MM.1S (cell line): ENCODE measurements around the gene ADGRV1.
A peak's percentile ranks its signal among the peaks of the same experiment; 100 is the strongest.

Source experiments
- DNase-seq: peaks from one replicate; pipeline ENCODE4 v3.0.0-alpha.2; 2015
- H2AFZ ChIP-seq: fragments of 300-600 bp; sonication (generic); 2 replicates; pipeline ENCODE4 v1.6.0; 2016; ENCODE audit warnings: antibody characterized with exemption, low read length
- H3F3A ChIP-seq: fragments of 300-600 bp; sonication (generic); 2 replicates; pipeline ENCODE4 v1.6.1; 2016; ENCODE audit warnings: mild to moderate bottlenecking, antibody characterized with exemption, low read length, moderate library complexity, mixed read lengths; ENCODE audit not compliant: insufficient read depth
- H3K27ac ChIP-seq: fragments of 300-600 bp; sonication (generic); 2 replicates; pipeline ENCODE4 v1.5.1; 2016; ENCODE audit warnings: mild to moderate bottlenecking, low read length
- H3K27me3 ChIP-seq: fragments of 300-600 bp; sonication (generic); replicated peaks from 2 replicates; pipeline ENCODE4 v1.6.0; 2016; ENCODE audit warnings: low read length; ENCODE audit not compliant: insufficient read depth
- H3K36me3 ChIP-seq: fragments of 300-600 bp; sonication (generic); replicated peaks from 2 replicates; pipeline ENCODE4 v1.6.1; 2016; ENCODE audit warnings: mild to moderate bottlenecking, low read length, mixed read lengths; ENCODE audit not compliant: insufficient read depth
- H3K4me1 ChIP-seq: fragments of 300-600 bp; sonication (generic); 2 replicates; pipeline ENCODE4 v1.6.1; 2016; ENCODE audit warnings: low read length, mixed read lengths
- H3K4me2 ChIP-seq: fragments of 300-600 bp; sonication (generic); 2 replicates; pipeline ENCODE4 v1.6.0; 2016; ENCODE audit warnings: low read depth, low read length
- H3K4me3 ChIP-seq: fragments of 300-600 bp; sonication (generic); 2 replicates; pipeline ENCODE4 v1.5.1; 2016; ENCODE audit warnings: low read length, mixed read lengths
- H3K79me2 ChIP-seq: fragments of 300-600 bp; sonication (generic); 2 replicates; pipeline ENCODE4 v1.6.1; 2016; ENCODE audit warnings: mixed run types, low read length, mixed read lengths
- H3K9ac ChIP-seq: fragments of 300-600 bp; sonication (generic); 2 replicates; pipeline ENCODE4 v1.6.1; 2016; ENCODE audit warnings: low read length, mixed read lengths
- H3K9me2 ChIP-seq: fragments of 300-600 bp; sonication (generic); replicated peaks from 2 replicates; pipeline ENCODE4 v1.6.1; 2016; ENCODE audit warnings: mild to moderate bottlenecking, low read length, mixed read lengths; ENCODE audit not compliant: insufficient read depth
- H3K9me3 ChIP-seq: fragments of 300-600 bp; sonication (generic); replicated peaks from 2 replicates; pipeline ENCODE4 v1.6.1; 2016; ENCODE audit warnings: mild to moderate bottlenecking, low read length, mixed read lengths; ENCODE audit not compliant: insufficient read depth
- H4K20me1 ChIP-seq: fragments of 300-600 bp; sonication (generic); 2 replicates; pipeline ENCODE4 v1.6.1; 2016; ENCODE audit warnings: mild to moderate bottlenecking, low read length, moderate library complexity, mixed read lengths; ENCODE audit not compliant: insufficient read depth
- CTCF ChIP-seq: fragments of 300-600 bp; sonication (generic); IDR thresholded peaks from 2 replicates; pipeline ENCODE4 v1.5.1; 2016; ENCODE audit warnings: antibody characterized with exemption, low read length, mixed read lengths
- EZH2 ChIP-seq: fragments of 300-600 bp; sonication (generic); optimal IDR thresholded peaks from 2 replicates; pipeline ENCODE3; 2017; ENCODE audit warnings: low read depth, mild to moderate bottlenecking, antibody characterized with exemption, low read length, mixed read lengths
- EZH2phosphoT487 ChIP-seq: fragments of 300-600 bp; sonication (generic); IDR thresholded peaks from 2 replicates; pipeline ENCODE4 v1.6.1; 2018; ENCODE audit warnings: antibody characterized with exemption, low read length

Gene ADGRV1

GRCh38 chr5:91183743-91184142, 625.1 kb downstream of the ADGRV1 start:
- H2AFZ ChIP-seq, result no peak overlapping the region

GRCh38 chr5:91186101-91186500, 627.5 kb downstream of the ADGRV1 start:
- Histone ChIP-seq H3K9me2 (no peaks in the 10 kb centered on the region), H3K9me3 (no peaks in the 10 kb centered on the region), H3K4me2 (no peak overlapping the region), H3K27ac (no peak overlapping the region), H2AFZ (no peak overlapping the region), H3K9ac (no peak overlapping the region), H3F3A (peaks cover 5% of the 10 kb centered on the region; the same call in 1 of the 2 replicates), H3K4me1 (peaks cover 28% of the 10 kb centered on the region), H3K79me2 (no peaks in the 10 kb centered on the region), H3K4me3 (no peak overlapping the region), H3K27me3 (no peaks in the 10 kb centered on the region), H3K36me3 (no peaks in the 10 kb centered on the region), H4K20me1 (no peaks in the 10 kb centered on the region)
- no peak for DNase-seq
- TF ChIP-seq EZH2phosphoT487 (no peak), EZH2 (no peak), CTCF (no peak)

More at GRCh38 chr5:91183743-91184142, 625.1 kb downstream of the ADGRV1 start:
- H3K79me2 ChIP-seq, result no peaks in the 10 kb centered on the region
- no peak overlapping the region for H3K27ac ChIP-seq
- no peaks in the 10 kb centered on the region for H3K9me3 ChIP-seq
- H4K20me1 ChIP-seq, result no peaks in the 10 kb centered on the region
- H3K27me3 ChIP-seq, result no peaks in the 10 kb centered on the region
- H3K4me3 ChIP-seq, result no peak overlapping the region
- peaks cover 15% of the 10 kb centered on the region for H3K4me1 ChIP-seq
- no peak for DNase-seq
- TF ChIP-seq EZH2 (no peak), CTCF (no peak), EZH2phosphoT487 (no peak)
- peaks cover 5% of the 10 kb centered on the region; the same call in 1 of the 2 replicates for H3F3A ChIP-seq
- H3K36me3 ChIP-seq, result no peaks in the 10 kb centered on the region
- no peaks in the 10 kb centered on the region for H3K9me2 ChIP-seq
- H3K9ac ChIP-seq, result no peak overlapping the region
- H3K4me2 ChIP-seq, result peak overlapping the region; percentile 17; the same call in 1 of the 2 replicates

DNA sequence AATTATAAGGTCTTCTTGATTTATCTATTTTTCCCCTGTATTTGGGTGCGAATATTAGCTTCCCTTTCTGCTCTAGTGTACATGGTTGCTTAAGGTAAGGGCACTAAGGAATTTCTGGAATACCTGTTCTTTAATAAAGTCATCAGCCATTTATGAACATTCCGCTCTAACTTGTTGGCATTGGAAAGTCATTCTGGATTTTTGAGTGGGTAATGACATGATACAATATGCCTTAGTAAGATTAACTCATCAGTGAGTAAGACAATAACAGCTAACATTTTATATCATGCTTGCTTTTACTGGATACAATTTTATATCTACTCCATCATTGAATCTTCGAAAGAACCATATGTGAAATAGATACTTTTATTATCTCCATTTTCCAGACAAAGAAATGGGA, 628.4 kb downstream of the ADGRV1 start:
- no peak overlapping the region for H3K4me3 ChIP-seq
- H2AFZ ChIP-seq, result no peak overlapping the region
- DNase-seq, result no peak
- H3K9me2 ChIP-seq, result no peaks in the 10 kb centered on the region
- H3K27ac ChIP-seq, result no peak overlapping the region
- TF ChIP-seq EZH2phosphoT487, result no peak
- no peak overlapping the region for H3K9ac ChIP-seq
- no peaks in the 10 kb centered on the region for H3K9me3 ChIP-seq
- H3K79me2 ChIP-seq, result no peaks in the 10 kb centered on the region
- H3K4me2 ChIP-seq, result no peak overlapping the region
- no peaks in the 10 kb centered on the region for H3K27me3 ChIP-seq
- H3K36me3 ChIP-seq, result no peaks in the 10 kb centered on the region
- H3F3A ChIP-seq, result peaks cover 5% of the 10 kb centered on the region; the same call in 1 of the 2 replicates
- H4K20me1 ChIP-seq, result no peaks in the 10 kb centered on the region
- peaks cover 28% of the 10 kb centered on the region for H3K4me1 ChIP-seq

- Histone ChIP-seq H3K4me2 (no peak overlapping the region), H3F3A (peaks cover 1% of the 10 kb centered on the region; the same call in 1 of the 2 replicates)
Observed at GRCh38 chr5:91188755-91189154, 630.2 kb downstream of the ADGRV1 start.

More at GRCh38 chr5:91188755-91189154, 630.2 kb downstream of the ADGRV1 start:
- Histone ChIP-seq H2AFZ (no peak overlapping the region), H3K4me1 (peaks cover 14% of the 10 kb centered on the region), H3K27me3 (no peaks in the 10 kb centered on the region), H3K36me3 (no peaks in the 10 kb centered on the region), H3K9me3 (no peaks in the 10 kb centered on the region), H3K79me2 (no peaks in the 10 kb centered on the region), H3K9me2 (no peaks in the 10 kb centered on the region), H3K27ac (no peak overlapping the region), H3K9ac (no peak overlapping the region), H3K4me3 (no peak overlapping the region), H4K20me1 (no peaks in the 10 kb centered on the region)
- no peak for DNase-seq
- TF ChIP-seq CTCF (no peak), EZH2phosphoT487 (no peak), EZH2 (no peak)
